Measurements from ENCODE around the gene SLC35E1.
A peak's percentile ranks its signal among the peaks of the same experiment; 100 is the strongest.

SLC35E1 gene

GRCh38 chr19:16572332-16573211 is at the start of gene SLC35E1:
Gene SLC35E1 (minus strand): TSS chr19:16572415. CDS start chr19:16572364, 51 bp downstream.
- peak; percentile 85 for DNase-seq (ENCODE audit: low read depth)

- DNase-seq (ENCODE audit: low read depth): no peak
These were observed 49.1 kb upstream of the SLC35E1 start for GRCh38 chr19:16621165-16621800.

GRCh38 chr19:16620584-16620983 is 48.4 kb upstream of the SLC35E1 start:
- DNase-seq (ENCODE audit: low read depth): no peak

- no peak for DNase-seq (ENCODE audit: low read depth)
These were observed 47.8 kb upstream of the SLC35E1 start for GRCh38 chr19:16620018-16620417.

GRCh38 chr19:16619457-16619856 is 47.2 kb upstream of the SLC35E1 start:
- DNase-seq (ENCODE audit: low read depth): no peak

GRCh38 chr19:16618248-16618647 is 46.0 kb upstream of the SLC35E1 start:
- DNase-seq (ENCODE audit: low read depth): no peak

GRCh38 chr19:16615808-16616207 is 43.6 kb upstream of the SLC35E1 start:
- DNase-seq (ENCODE audit: low read depth): no peak

GRCh38 chr19:16614941-16615340 is 42.7 kb upstream of the SLC35E1 start:
- no peak for DNase-seq (ENCODE audit: low read depth)

GRCh38 chr19:16613841-16614240 is 41.6 kb upstream of the SLC35E1 start:
- no peak for DNase-seq (ENCODE audit: low read depth)

GRCh38 chr19:16612636-16613035 is 40.4 kb upstream of the SLC35E1 start:
- DNase-seq (ENCODE audit: low read depth): no peak

GRCh38 chr19:16611121-16611520 is 38.9 kb upstream of the SLC35E1 start:
- no peak for DNase-seq (ENCODE audit: low read depth)

GRCh38 chr19:16609511-16610200 is 37.4 kb upstream of the SLC35E1 start:
- DNase-seq (ENCODE audit: low read depth): no peak

- DNase-seq (ENCODE audit: low read depth): no peak
These were observed 36.1 kb upstream of the SLC35E1 start for GRCh38 chr19:16608290-16608739.

GRCh38 chr19:16607819-16608218 is 35.6 kb upstream of the SLC35E1 start:
- DNase-seq (ENCODE audit: low read depth): no peak

- DNase-seq (ENCODE audit: low read depth): no peak
These were observed 33.4 kb upstream of the SLC35E1 start for GRCh38 chr19:16605553-16605994.

GRCh38 chr19:16605115-16605514 is 32.9 kb upstream of the SLC35E1 start:
- DNase-seq (ENCODE audit: low read depth): no peak

GRCh38 chr19:16604615-16605014 is 32.4 kb upstream of the SLC35E1 start:
- no peak for DNase-seq (ENCODE audit: low read depth)

- no peak for DNase-seq (ENCODE audit: low read depth)
These were observed 30.9 kb upstream of the SLC35E1 start for GRCh38 chr19:16603090-16603489.

GRCh38 chr19:16601378-16602052 is 29.3 kb upstream of the SLC35E1 start:
- no peak for DNase-seq (ENCODE audit: low read depth)

GRCh38 chr19:16600824-16601223 is 28.6 kb upstream of the SLC35E1 start:
- no peak for DNase-seq (ENCODE audit: low read depth)

- DNase-seq (ENCODE audit: low read depth): no peak
These were observed 27.6 kb upstream of the SLC35E1 start for GRCh38 chr19:16599655-16600346.
